ES-I3 (cell line): Measurements from ENCODE around the gene C1orf167.

Experiments
- H3K36me3 ChIP-seq: 2 replicates; pipeline ENCODE4 v1.6.1; 2013; ENCODE audit warnings: mild to moderate bottlenecking, low read length, control low read depth, moderate library complexity; ENCODE audit not compliant: insufficient read depth
- H3K4me1 ChIP-seq: 2 replicates; pipeline ENCODE4 v1.6.1; 2013; ENCODE audit warnings: mild to moderate bottlenecking, control low read depth, low read length; ENCODE audit not compliant: insufficient read depth
- H3K9ac ChIP-seq: 2 replicates; pipeline ENCODE4 v1.6.1; 2013; ENCODE audit warnings: low read depth, mild to moderate bottlenecking, low read length, moderate library complexity
- H3K9me3 ChIP-seq: 2 replicates; pipeline ENCODE4 v1.6.1; 2013; ENCODE audit warnings: mild to moderate bottlenecking, low read length, moderate library complexity; ENCODE audit not compliant: control insufficient read depth, insufficient read depth

C1orf167 gene

GRCh38 chr1:11779715-11780379 lies 17.9 kb downstream of the C1orf167 start:
- Histone ChIP-seq H3K36me3 (no peaks in the 10 kb centered on the region), H3K9ac (no peak overlapping the region), H3K4me1 (peaks cover 5% of the 10 kb centered on the region; the same call in 1 of the 2 replicates), H3K9me3 (no peaks in the 10 kb centered on the region)

DNA sequence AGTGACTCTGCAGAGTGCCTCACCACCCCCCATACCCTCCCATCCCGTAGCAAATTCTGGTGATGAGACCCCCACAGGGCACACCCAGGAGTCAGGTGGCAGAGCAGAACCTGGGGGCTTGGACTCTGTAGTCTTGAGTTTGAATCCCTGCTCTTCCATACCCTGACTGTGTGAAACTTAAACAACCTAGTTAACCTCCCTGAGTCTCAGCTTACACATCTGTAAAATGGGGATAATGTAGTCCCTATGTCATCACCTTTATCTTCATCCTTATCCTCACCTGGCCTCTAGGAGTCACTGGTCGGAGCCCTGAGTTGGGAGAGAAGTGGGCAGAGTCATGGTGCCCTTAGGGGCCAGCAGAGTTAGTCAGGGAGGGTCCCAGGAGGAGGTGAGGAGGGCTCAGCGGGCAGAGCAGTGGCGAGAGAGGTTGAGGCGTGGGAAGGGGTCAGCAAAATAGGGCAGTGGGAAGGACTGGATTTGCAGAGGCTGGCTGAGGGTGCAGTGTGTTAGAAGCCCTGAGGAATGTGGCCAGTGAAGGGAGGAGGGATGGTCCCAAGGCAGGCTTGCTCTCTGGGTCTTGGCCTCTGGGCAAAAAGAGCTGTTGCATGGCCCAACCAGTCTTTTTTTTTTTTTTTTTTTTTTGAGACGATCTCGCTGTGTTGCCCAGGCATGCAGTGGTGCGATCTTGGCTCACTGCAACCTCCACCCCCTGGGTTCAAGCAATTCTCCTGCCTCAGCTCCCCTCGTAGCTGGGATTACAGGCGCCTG lies 18.6 kb downstream of the C1orf167 start:
- Histone ChIP-seq H3K9me3 (no peaks in the 10 kb centered on the region), H3K9ac (no peak overlapping the region), H3K36me3 (no peaks in the 10 kb centered on the region), H3K4me1 (peaks cover 6% of the 10 kb centered on the region; the same call in 1 of the 2 replicates)

DNA sequence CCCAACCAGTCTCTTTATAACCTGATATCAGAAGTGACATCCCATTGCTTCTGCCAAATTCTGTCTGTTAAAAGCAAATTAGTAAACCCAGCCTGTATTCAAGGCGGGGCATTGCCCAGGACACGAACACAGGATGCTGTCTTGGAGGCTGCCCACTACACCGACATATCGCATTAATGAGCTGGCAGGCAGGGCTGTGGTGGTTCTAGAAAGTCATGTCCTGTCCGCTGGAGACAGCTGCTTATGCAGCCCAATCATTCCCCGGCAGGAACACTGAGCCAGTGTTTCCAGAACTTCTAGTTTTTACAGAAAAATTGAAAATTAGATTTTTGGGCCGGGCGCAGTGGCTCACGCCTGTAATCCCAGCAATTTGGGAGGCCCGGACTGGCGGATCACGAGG lies 19.3 kb downstream of the C1orf167 start:
- Histone ChIP-seq H3K9ac (no peak overlapping the region), H3K9me3 (no peaks in the 10 kb centered on the region), H3K36me3 (no peaks in the 10 kb centered on the region), H3K4me1 (peaks cover 10% of the 10 kb centered on the region)

- Histone ChIP-seq H3K36me3 (no peaks in the 10 kb centered on the region), H3K4me1 (peaks cover 18% of the 10 kb centered on the region), H3K9ac (no peak overlapping the region), H3K9me3 (no peaks in the 10 kb centered on the region)
Observed at GRCh38 chr1:11782127-11782708, 20.2 kb downstream of the C1orf167 start.

DNA sequence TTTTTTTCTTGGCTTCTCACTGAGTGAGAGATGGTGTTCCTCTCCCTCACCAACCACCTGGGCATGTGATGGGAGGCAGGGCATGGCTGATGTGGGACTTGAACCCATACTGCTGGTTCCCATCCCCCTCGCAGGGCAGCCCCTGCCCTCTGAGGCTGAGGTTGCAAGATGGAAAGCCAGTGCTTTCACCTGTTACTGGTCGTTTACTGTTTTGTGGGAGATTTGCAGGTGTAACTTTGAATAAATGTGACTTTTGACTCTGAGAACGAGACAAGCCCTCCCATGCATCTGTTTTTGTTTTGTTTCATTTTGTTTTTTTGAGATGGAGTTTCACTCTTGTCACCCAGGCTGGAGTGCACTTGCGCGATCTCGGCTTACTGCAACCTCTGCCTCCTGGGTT lies 21.6 kb downstream of the C1orf167 start:
- no peaks in the 10 kb centered on the region for H3K36me3 ChIP-seq
- no peaks in the 10 kb centered on the region for H3K9me3 ChIP-seq
- no peak overlapping the region for H3K9ac ChIP-seq
- H3K4me1 ChIP-seq: peaks cover 31% of the 10 kb centered on the region

DNA sequence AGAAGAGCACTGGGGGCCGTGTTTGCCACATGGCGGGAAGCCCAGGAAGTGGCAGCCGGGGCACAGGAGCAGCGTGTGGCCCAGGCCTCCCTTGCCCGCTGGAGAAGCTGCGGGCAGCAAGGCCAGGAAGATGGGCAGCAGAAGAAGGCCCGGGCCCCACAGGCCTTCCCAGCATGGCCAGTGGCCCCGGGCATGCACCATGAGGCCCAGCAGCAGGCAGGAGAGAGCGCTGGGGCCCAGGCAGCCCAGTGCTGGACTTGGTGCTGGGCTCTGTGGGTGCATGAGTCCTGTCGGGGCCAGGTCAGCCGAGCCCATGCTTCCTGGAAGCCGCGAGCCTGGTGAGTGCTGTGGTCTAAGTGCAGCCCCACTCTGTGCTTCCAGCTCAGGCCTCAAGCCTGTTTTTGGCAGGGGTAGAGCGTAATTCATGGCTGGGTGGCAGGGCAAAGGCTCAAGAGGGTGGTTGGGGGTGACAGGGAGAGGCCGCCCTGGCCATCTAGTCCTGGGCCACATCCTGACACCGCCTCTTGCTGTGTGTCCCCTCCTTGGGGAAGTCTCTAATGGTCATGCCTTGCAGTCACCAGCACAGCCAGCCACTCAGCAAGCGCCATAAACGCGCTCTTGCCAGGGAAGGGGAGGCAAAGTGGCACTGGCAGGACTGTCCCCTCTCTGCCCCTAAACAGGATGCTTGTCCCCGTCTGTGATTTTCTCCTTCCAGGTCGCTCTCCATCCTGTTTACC lies 22.4 kb downstream of the C1orf167 start:
- no peaks in the 10 kb centered on the region for H3K9me3 ChIP-seq
- no peaks in the 10 kb centered on the region for H3K36me3 ChIP-seq
- H3K4me1 ChIP-seq: peaks cover 31% of the 10 kb centered on the region
- H3K9ac ChIP-seq: 0 out of 2 replicates have a peak overlapping the region, but pooled peaks have one; percentile 25

GRCh38 chr1:11784993-11785769 lies 23.2 kb downstream of the C1orf167 start:
- H3K36me3 ChIP-seq: no peaks in the 10 kb centered on the region
- peak overlapping the region; percentile 25; the same call in 1 of the 2 replicates for H3K9ac ChIP-seq
- H3K4me1 ChIP-seq: peaks cover 31% of the 10 kb centered on the region
- H3K9me3 ChIP-seq: no peaks in the 10 kb centered on the region

- no peaks in the 10 kb centered on the region for H3K9me3 ChIP-seq
- H3K4me1 ChIP-seq: peaks cover 31% of the 10 kb centered on the region
- no peak overlapping the region for H3K9ac ChIP-seq
- no peaks in the 10 kb centered on the region for H3K36me3 ChIP-seq
Observed at GRCh38 chr1:11786168-11786567, 24.2 kb downstream of the C1orf167 start.

- Histone ChIP-seq H3K9ac (peak overlapping the region; percentile 14; the same call in 1 of the 2 replicates), H3K4me1 (peaks cover 31% of the 10 kb centered on the region), H3K9me3 (no peaks in the 10 kb centered on the region), H3K36me3 (no peaks in the 10 kb centered on the region)
Observed at GRCh38 chr1:11787251-11787803, 25.3 kb downstream of the C1orf167 start.

GRCh38 chr1:11787804-11788436 lies 25.9 kb downstream of the C1orf167 start:
- Histone ChIP-seq H3K9ac (no peak overlapping the region), H3K36me3 (no peaks in the 10 kb centered on the region), H3K4me1 (peaks cover 31% of the 10 kb centered on the region), H3K9me3 (no peaks in the 10 kb centered on the region)

- no peaks in the 10 kb centered on the region for H3K36me3 ChIP-seq
- no peak overlapping the region for H3K9ac ChIP-seq
- no peaks in the 10 kb centered on the region for H3K9me3 ChIP-seq
- peaks cover 31% of the 10 kb centered on the region for H3K4me1 ChIP-seq
Observed at GRCh38 chr1:11788549-11789053, 26.6 kb downstream of the C1orf167 start.

- no peaks in the 10 kb centered on the region for H3K36me3 ChIP-seq
- no peaks in the 10 kb centered on the region for H3K9me3 ChIP-seq
- peaks cover 30% of the 10 kb centered on the region for H3K4me1 ChIP-seq
- H3K9ac ChIP-seq: no peak overlapping the region
Observed at GRCh38 chr1:11789126-11790067, 27.4 kb downstream of the C1orf167 start.
